Osteoblast (primary cell): Measurements from ENCODE around the gene TCIRG1. TPM values are rescaled to one million over a fixed set of nuclear protein-coding genes. Genes with fewer than 3 reads are reported as not detected.
A peak's percentile ranks its signal among the peaks of the same experiment; 100 is the strongest.

ENCODE experiments used
- DNase-seq: peaks from one replicate; pipeline ENCODE4 v3.0.0; 2011; ENCODE audit warnings: low spot score, mixed read lengths; ENCODE audit not compliant: insufficient read length; ENCODE audit errors: missing footprints
- H2AFZ ChIP-seq: 2 replicates; pipeline ENCODE4 v1.6.0; 2011; ENCODE audit warnings: mild to moderate bottlenecking, low read length
- H3K27ac ChIP-seq: 2 replicates; pipeline ENCODE4 v1.5.1; 2011; ENCODE audit warnings: mild to moderate bottlenecking, low read depth, low read length, moderate library complexity
- H3K27me3 ChIP-seq: 2 replicates; pipeline ENCODE4 v1.6.0; 2012; ENCODE audit warnings: mild to moderate bottlenecking, control low read depth, inconsistent platforms, low read length, moderate library complexity; ENCODE audit not compliant: insufficient read depth
- H3K36me3 ChIP-seq: 2 replicates; pipeline ENCODE4 v1.5.1; 2011; ENCODE audit warnings: mild to moderate bottlenecking, low read length, control low read depth, moderate library complexity; ENCODE audit not compliant: insufficient read depth
- H3K4me1 ChIP-seq: 2 replicates; pipeline ENCODE4 v1.5.1; 2011; ENCODE audit warnings: mild to moderate bottlenecking, low read length, control low read depth, moderate library complexity; ENCODE audit not compliant: insufficient read depth
- H3K4me2 ChIP-seq: 2 replicates; pipeline ENCODE4 v1.6.0; 2011; ENCODE audit warnings: mild to moderate bottlenecking, low read length; ENCODE audit not compliant: insufficient read depth
- H3K4me3 ChIP-seq: fragments of 200-600 bp; sonication (generic); 3 replicates; pipeline ENCODE4 v1.5.1; 2012; ENCODE audit warnings: mild to moderate bottlenecking, low read length, inconsistent platforms; ENCODE audit not compliant: insufficient read depth
- H3K79me2 ChIP-seq: 2 replicates; pipeline ENCODE4 v1.6.0; 2012; ENCODE audit warnings: mild to moderate bottlenecking, low read length, control low read depth, inconsistent platforms; ENCODE audit not compliant: insufficient read depth
- H3K9me3 ChIP-seq: 2 replicates; pipeline ENCODE4 v1.5.1; 2011; ENCODE audit warnings: low read depth, low read length, control low read depth
- H4K20me1 ChIP-seq: 2 replicates; pipeline ENCODE4 v1.6.0; 2012; ENCODE audit warnings: mild to moderate bottlenecking, low read length, control low read depth; ENCODE audit not compliant: insufficient read depth
- total RNA-seq: library from RNA; depleted of rRNA; stranded (reverse); fragments of >200 nt; gene quantifications from 2 replicates; pipeline ENCODE4 v1.2.3, GENCODE V29; 2012
- TF ChIP-seq, protein P1 (sequence below): IDR thresholded peaks from 2 replicates; pipeline ENCODE4 v1.5.1; 2011; ENCODE audit warnings: mild to moderate bottlenecking, low read depth, low read length, moderate library complexity; ENCODE audit errors: extremely low read depth

Gene TCIRG1
- total RNA-seq, 1 donor, result 85.4 TPM

DNA sequence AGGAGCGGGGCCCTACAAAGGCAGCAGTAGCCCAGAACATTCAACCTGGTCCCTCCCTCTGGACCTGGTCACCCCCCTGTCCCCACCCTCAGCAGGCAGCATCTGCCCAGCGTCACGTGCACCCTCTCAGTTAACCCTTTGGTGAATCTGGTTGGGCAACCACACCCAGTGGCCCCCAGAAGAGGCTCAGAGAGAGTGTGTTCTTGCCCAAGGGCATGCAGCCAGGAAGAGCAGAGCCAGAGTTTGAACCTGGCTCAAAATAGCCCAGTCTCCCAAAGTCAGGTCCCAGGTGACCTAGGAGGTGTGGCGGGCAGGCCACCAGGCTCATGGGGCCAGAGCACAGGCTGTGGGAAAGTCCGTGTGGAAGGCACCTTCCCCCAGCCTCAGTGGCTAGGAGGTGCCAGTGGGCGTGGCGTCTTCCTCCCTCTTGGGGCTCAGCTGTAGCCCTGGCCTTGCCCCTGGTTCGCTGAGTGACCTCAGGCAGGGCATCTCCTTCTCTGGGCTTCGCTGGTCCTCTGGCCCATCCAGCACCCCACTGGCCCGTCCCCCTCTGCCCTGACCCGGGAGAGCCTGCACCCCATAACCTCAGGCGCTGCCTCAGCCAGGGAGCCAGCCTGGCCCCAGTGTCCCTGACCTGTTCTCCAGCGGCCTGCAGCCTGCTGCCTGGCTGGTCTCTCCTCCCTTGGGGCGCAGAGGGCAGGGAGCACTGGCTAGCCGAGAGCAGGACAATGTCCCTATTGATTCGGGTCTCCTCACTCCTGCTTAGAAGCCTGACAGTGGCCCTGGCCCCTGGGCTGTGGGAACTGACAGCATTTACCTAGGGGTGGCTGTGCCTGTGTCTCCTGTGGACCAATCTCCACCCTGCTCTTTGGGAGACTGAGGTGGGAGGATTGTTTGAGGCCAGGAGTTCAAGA lies 21.7 kb upstream of the TCIRG1 start:
- Histone ChIP-seq H3K9me3 (no peaks in the 10 kb centered on the region), H3K27ac (no peak overlapping the region), H3K4me3 (no peak overlapping the region), H3K79me2 (peaks cover 19% of the 10 kb centered on the region), H3K36me3 (peaks cover 12% of the 10 kb centered on the region), H3K27me3 (no peaks in the 10 kb centered on the region), H3K4me1 (peaks cover 32% of the 10 kb centered on the region), H2AFZ (no peak overlapping the region), H3K4me2 (no peak overlapping the region), H4K20me1 (no peaks in the 10 kb centered on the region)
- peak; percentile 90 for DNase-seq
- TF ChIP-seq, protein P1, sequence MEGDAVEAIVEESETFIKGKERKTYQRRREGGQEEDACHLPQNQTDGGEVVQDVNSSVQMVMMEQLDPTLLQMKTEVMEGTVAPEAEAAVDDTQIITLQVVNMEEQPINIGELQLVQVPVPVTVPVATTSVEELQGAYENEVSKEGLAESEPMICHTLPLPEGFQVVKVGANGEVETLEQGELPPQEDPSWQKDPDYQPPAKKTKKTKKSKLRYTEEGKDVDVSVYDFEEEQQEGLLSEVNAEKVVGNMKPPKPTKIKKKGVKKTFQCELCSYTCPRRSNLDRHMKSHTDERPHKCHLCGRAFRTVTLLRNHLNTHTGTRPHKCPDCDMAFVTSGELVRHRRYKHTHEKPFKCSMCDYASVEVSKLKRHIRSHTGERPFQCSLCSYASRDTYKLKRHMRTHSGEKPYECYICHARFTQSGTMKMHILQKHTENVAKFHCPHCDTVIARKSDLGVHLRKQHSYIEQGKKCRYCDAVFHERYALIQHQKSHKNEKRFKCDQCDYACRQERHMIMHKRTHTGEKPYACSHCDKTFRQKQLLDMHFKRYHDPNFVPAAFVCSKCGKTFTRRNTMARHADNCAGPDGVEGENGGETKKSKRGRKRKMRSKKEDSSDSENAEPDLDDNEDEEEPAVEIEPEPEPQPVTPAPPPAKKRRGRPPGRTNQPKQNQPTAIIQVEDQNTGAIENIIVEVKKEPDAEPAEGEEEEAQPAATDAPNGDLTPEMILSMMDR, result no peak

DNA sequence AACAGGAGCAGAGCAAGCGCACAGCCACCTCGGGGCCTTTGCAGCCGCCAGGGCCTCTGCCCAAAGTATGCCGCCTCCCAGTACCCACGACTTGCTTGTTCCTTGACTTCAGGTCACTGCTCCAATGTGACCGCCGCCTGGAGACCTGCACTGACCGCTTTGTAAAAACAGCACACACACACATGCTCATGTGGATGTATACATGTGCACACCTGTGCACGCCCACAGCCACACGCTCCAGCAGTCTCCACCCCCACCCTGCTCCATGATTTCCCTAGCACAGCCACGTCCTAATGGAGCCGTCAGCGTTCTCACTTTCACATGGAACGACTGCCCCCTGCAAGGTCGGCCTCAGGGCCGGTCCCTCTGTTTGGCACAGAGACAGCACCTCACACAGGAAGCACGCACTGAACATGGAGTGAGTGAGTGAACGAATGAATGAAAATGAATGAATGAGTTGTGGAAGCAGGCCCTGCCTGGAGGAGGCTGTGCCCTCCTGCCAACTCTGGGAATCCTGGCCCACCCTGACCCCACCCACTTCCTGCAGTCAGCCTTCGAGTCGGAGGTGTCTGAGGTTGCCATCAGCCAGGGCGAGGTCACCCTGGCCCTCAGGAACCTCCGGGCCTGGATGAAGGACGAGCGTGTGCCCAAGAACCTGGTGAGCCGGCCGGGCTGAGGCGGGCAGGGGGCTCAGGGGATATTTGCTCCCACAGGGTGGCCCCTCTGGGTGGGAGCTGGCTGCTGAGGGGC lies 20.7 kb upstream of the TCIRG1 start:
- Histone ChIP-seq H3K4me3 (no peak overlapping the region), H3K36me3 (peaks cover 12% of the 10 kb centered on the region), H3K79me2 (peaks cover 10% of the 10 kb centered on the region), H3K27me3 (no peaks in the 10 kb centered on the region), H3K4me1 (peaks cover 22% of the 10 kb centered on the region), H3K9me3 (no peaks in the 10 kb centered on the region), H4K20me1 (no peaks in the 10 kb centered on the region), H2AFZ (no peak overlapping the region), H3K27ac (no peak overlapping the region), H3K4me2 (no peak overlapping the region)
- DNase-seq, result no peak
- TF ChIP-seq, protein P1, result no peak

DNA sequence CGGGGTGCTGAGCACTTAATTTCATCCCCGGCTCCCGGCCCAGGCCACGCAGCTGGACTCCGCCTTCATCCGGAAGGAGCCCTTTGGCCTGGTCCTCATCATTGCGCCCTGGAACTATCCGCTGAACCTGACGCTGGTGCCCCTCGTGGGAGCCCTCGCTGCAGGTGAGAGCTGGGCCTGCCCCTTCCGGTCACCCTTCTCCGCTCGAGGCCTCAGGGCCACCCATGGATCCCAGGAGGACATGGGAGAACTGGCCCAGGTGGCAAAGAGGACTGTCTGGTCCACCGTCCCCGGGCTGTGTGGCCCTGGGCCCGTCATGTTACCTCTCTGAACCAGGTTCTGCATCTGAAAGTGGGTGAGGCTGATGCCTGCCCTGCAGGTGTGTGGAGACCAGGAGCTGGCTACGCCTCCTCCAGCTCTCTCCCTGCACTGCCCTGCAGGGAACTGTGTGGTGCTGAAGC lies 20.1 kb upstream of the TCIRG1 start:
- peaks cover 12% of the 10 kb centered on the region for H3K36me3 ChIP-seq
- no peak overlapping the region for H3K4me2 ChIP-seq
- no peaks in the 10 kb centered on the region for H3K27me3 ChIP-seq
- H3K79me2 ChIP-seq, result peaks cover 6% of the 10 kb centered on the region
- no peaks in the 10 kb centered on the region for H4K20me1 ChIP-seq
- no peak overlapping the region for H3K4me3 ChIP-seq
- no peak overlapping the region for H3K27ac ChIP-seq
- H2AFZ ChIP-seq, result no peak overlapping the region
- no peak for DNase-seq
- TF ChIP-seq, protein P1, result no peak
- H3K9me3 ChIP-seq, result no peaks in the 10 kb centered on the region
- peaks cover 16% of the 10 kb centered on the region for H3K4me1 ChIP-seq

DNA sequence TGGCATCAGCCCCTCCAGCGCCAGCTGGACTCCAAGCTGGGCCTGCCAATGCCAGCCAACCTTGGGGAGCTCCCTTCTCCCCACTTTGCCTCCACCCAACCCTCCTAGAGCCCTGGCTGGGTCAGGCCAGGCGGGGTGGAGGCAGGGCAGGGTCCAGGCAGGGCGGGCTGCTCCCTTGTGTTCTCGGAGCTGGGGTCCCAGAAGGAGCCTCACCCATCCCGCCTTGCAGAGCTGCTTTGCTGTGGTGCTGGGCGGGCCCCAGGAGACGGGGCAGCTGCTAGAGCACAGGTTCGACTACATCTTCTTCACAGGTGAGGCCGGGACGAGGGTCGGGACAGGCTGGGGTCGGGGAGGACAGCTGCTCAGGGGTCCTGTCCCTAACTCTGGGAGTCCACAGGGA lies 19.3 kb upstream of the TCIRG1 start:
- H2AFZ ChIP-seq, result no peak overlapping the region
- H3K4me2 ChIP-seq, result no peak overlapping the region
- no peak for DNase-seq
- peaks cover 13% of the 10 kb centered on the region for H3K36me3 ChIP-seq
- H3K27me3 ChIP-seq, result no peaks in the 10 kb centered on the region
- no peaks in the 10 kb centered on the region for H3K9me3 ChIP-seq
- H4K20me1 ChIP-seq, result no peaks in the 10 kb centered on the region
- H3K4me1 ChIP-seq, result peaks cover 8% of the 10 kb centered on the region
- no peaks in the 10 kb centered on the region for H3K79me2 ChIP-seq
- TF ChIP-seq, protein P1, result no peak
- H3K27ac ChIP-seq, result no peak overlapping the region
- no peak overlapping the region for H3K4me3 ChIP-seq
